MM.1S (cell line): ENCODE data around the gene DPP6.

Source experiments
- DNase-seq: peaks from one replicate; pipeline ENCODE4 v3.0.0-alpha.2; 2015
- H2AFZ ChIP-seq: fragments of 300-600 bp; sonication (generic); 2 replicates; pipeline ENCODE4 v1.6.0; 2016; ENCODE audit warnings: antibody characterized with exemption, low read length
- H3F3A ChIP-seq: fragments of 300-600 bp; sonication (generic); 2 replicates; pipeline ENCODE4 v1.6.1; 2016; ENCODE audit warnings: mild to moderate bottlenecking, antibody characterized with exemption, low read length, moderate library complexity, mixed read lengths; ENCODE audit not compliant: insufficient read depth
- H3K27ac ChIP-seq: fragments of 300-600 bp; sonication (generic); 2 replicates; pipeline ENCODE4 v1.5.1; 2016; ENCODE audit warnings: mild to moderate bottlenecking, low read length
- H3K27me3 ChIP-seq: fragments of 300-600 bp; sonication (generic); replicated peaks from 2 replicates; pipeline ENCODE4 v1.6.0; 2016; ENCODE audit warnings: low read length; ENCODE audit not compliant: insufficient read depth
- H3K36me3 ChIP-seq: fragments of 300-600 bp; sonication (generic); replicated peaks from 2 replicates; pipeline ENCODE4 v1.6.1; 2016; ENCODE audit warnings: mild to moderate bottlenecking, low read length, mixed read lengths; ENCODE audit not compliant: insufficient read depth
- H3K4me1 ChIP-seq: fragments of 300-600 bp; sonication (generic); 2 replicates; pipeline ENCODE4 v1.6.1; 2016; ENCODE audit warnings: low read length, mixed read lengths
- H3K4me2 ChIP-seq: fragments of 300-600 bp; sonication (generic); 2 replicates; pipeline ENCODE4 v1.6.0; 2016; ENCODE audit warnings: low read depth, low read length
- H3K4me3 ChIP-seq: fragments of 300-600 bp; sonication (generic); 2 replicates; pipeline ENCODE4 v1.5.1; 2016; ENCODE audit warnings: low read length, mixed read lengths
- H3K79me2 ChIP-seq: fragments of 300-600 bp; sonication (generic); 2 replicates; pipeline ENCODE4 v1.6.1; 2016; ENCODE audit warnings: mixed run types, low read length, mixed read lengths
- H3K9ac ChIP-seq: fragments of 300-600 bp; sonication (generic); 2 replicates; pipeline ENCODE4 v1.6.1; 2016; ENCODE audit warnings: low read length, mixed read lengths
- H3K9me2 ChIP-seq: fragments of 300-600 bp; sonication (generic); replicated peaks from 2 replicates; pipeline ENCODE4 v1.6.1; 2016; ENCODE audit warnings: mild to moderate bottlenecking, low read length, mixed read lengths; ENCODE audit not compliant: insufficient read depth
- H3K9me3 ChIP-seq: fragments of 300-600 bp; sonication (generic); replicated peaks from 2 replicates; pipeline ENCODE4 v1.6.1; 2016; ENCODE audit warnings: mild to moderate bottlenecking, low read length, mixed read lengths; ENCODE audit not compliant: insufficient read depth
- H4K20me1 ChIP-seq: fragments of 300-600 bp; sonication (generic); 2 replicates; pipeline ENCODE4 v1.6.1; 2016; ENCODE audit warnings: mild to moderate bottlenecking, low read length, moderate library complexity, mixed read lengths; ENCODE audit not compliant: insufficient read depth
- CTCF ChIP-seq: fragments of 300-600 bp; sonication (generic); IDR thresholded peaks from 2 replicates; pipeline ENCODE4 v1.5.1; 2016; ENCODE audit warnings: antibody characterized with exemption, low read length, mixed read lengths
- EZH2 ChIP-seq: fragments of 300-600 bp; sonication (generic); optimal IDR thresholded peaks from 2 replicates; pipeline ENCODE3; 2017; ENCODE audit warnings: low read depth, mild to moderate bottlenecking, antibody characterized with exemption, low read length, mixed read lengths
- EZH2phosphoT487 ChIP-seq: fragments of 300-600 bp; sonication (generic); IDR thresholded peaks from 2 replicates; pipeline ENCODE4 v1.6.1; 2018; ENCODE audit warnings: antibody characterized with exemption, low read length

The DPP6 gene

GRCh38 chr7:154252046-154252445, 199.8 kb downstream of the DPP6 start:
- H3K4me2 ChIP-seq: no peak overlapping the region
- H3F3A ChIP-seq: no peaks in the 10 kb centered on the region
- H3K27ac ChIP-seq: no peak overlapping the region
- no peak for DNase-seq
- no peaks in the 10 kb centered on the region for H3K36me3 ChIP-seq
- H2AFZ ChIP-seq: no peak overlapping the region
- no peaks in the 10 kb centered on the region for H3K9me2 ChIP-seq
- no peaks in the 10 kb centered on the region for H3K79me2 ChIP-seq
- H4K20me1 ChIP-seq: no peaks in the 10 kb centered on the region
- H3K9me3 ChIP-seq: no peaks in the 10 kb centered on the region; the same call in 1 of the 2 replicates
- TF ChIP-seq CTCF: no peak
- TF ChIP-seq EZH2phosphoT487: no peak
- TF ChIP-seq EZH2: no peak
- H3K4me1 ChIP-seq: no peaks in the 10 kb centered on the region
- no peaks in the 10 kb centered on the region for H3K27me3 ChIP-seq
- no peak overlapping the region for H3K4me3 ChIP-seq
- H3K9ac ChIP-seq: no peak overlapping the region

DNA sequence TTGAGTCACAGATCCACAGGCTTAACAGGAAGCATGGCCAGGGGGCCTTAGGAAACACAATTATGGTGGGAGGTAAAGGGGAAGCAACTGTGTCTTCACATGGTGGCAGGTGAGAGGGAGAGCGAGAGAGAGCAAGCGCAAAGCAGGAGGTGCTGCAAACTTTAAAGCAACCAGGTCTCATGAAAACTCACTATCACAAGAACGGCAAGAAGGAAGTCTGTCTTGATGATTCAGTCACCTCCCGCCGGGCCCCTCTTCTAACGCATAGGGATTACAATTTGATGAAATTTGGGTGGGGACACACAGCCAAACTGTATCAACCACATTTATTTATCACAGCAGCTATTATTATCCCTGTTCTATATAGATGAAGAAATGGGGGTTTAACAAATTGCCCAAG, 201.6 kb downstream of the DPP6 start:
- Histone ChIP-seq H3F3A (no peaks in the 10 kb centered on the region), H3K9me2 (no peaks in the 10 kb centered on the region), H4K20me1 (no peaks in the 10 kb centered on the region), H3K4me3 (no peak overlapping the region), H3K27ac (no peak overlapping the region), H2AFZ (no peak overlapping the region), H3K9me3 (no peaks in the 10 kb centered on the region; the same call in 1 of the 2 replicates), H3K27me3 (no peaks in the 10 kb centered on the region), H3K79me2 (no peaks in the 10 kb centered on the region), H3K4me2 (no peak overlapping the region), H3K36me3 (no peaks in the 10 kb centered on the region), H3K4me1 (no peaks in the 10 kb centered on the region), H3K9ac (no peak overlapping the region)
- TF ChIP-seq EZH2: no peak
- no peak for TF ChIP-seq CTCF
- TF ChIP-seq EZH2phosphoT487: no peak
- DNase-seq: no peak

DNA sequence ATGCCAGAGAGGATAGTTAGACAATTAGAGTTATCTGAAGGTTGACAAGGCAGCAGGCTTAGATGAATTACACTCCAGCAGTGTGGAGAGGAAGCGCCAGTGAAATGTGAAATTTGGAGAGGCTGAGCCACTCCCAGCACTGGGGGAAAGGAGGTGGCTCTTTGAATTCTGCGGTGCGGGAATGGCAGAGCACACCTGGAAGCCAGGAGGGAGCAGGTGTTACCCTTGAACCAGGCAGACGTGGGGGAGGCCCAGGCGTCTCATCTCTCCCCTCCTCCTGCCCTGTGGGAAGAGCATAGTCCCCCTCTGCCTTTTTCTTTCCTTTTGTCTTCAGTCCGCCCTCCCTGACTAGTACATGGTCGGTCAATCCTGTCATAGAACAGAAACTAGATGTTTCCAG, 203.1 kb downstream of the DPP6 start:
- Histone ChIP-seq H3K4me2 (no peak overlapping the region), H3K4me1 (no peaks in the 10 kb centered on the region), H3K27me3 (no peaks in the 10 kb centered on the region), H3K9me3 (no peaks in the 10 kb centered on the region; the same call in 1 of the 2 replicates), H3K27ac (no peak overlapping the region), H3K9ac (no peak overlapping the region), H3K79me2 (no peaks in the 10 kb centered on the region), H3K9me2 (no peaks in the 10 kb centered on the region), H3K36me3 (no peaks in the 10 kb centered on the region), H3K4me3 (no peak overlapping the region), H3F3A (no peaks in the 10 kb centered on the region), H4K20me1 (no peaks in the 10 kb centered on the region), H2AFZ (no peak overlapping the region)
- DNase-seq: no peak
- no peak for TF ChIP-seq EZH2
- TF ChIP-seq EZH2phosphoT487: no peak
- TF ChIP-seq CTCF: no peak
